Activated CD8-positive, alpha-beta memory T cell treated with anti-CD3 and anti-CD28 coated beads, Interleukin-2, amount 50 U/mL, for 24 hours (primary cell): Measurements from ENCODE around the gene PPFIBP1.

Source experiments
- DNase-seq: peaks from one replicate; pipeline ENCODE4 v3.0.0-alpha.2; 2020; ENCODE audit errors: extremely low read depth

Gene PPFIBP1

GRCh38 chr12:27665704-27666103 is 141.7 kb downstream of the PPFIBP1 start:
- DNase-seq: no peak

- no peak for DNase-seq
Observed at GRCh38 chr12:27666510-27666909, 142.5 kb downstream of the PPFIBP1 start.

GRCh38 chr12:27667540-27667939 is 143.5 kb downstream of the PPFIBP1 start:
- DNase-seq: no peak

DNA sequence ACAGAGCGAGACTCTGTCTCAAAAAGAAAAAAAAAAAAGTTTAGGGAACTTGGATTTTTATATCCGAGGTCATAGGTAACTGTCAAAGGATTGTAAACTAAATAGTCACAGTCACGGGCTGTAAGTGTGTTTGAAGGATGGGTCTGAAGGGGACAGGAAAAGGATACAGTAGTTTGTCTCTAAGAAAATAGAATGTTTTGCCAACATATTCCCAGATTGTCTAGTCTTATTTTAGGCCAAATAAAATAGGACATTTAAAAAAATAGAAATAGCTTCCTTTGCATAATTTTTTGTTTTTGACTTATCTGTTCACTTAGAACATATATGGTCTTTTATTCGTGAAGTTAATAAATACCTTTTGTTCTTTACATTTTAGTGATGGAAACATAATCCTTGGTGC is 148.0 kb downstream of the PPFIBP1 start:
- DNase-seq: no peak

GRCh38 chr12:27672643-27673042 is 148.6 kb downstream of the PPFIBP1 start:
- no peak for DNase-seq

DNA sequence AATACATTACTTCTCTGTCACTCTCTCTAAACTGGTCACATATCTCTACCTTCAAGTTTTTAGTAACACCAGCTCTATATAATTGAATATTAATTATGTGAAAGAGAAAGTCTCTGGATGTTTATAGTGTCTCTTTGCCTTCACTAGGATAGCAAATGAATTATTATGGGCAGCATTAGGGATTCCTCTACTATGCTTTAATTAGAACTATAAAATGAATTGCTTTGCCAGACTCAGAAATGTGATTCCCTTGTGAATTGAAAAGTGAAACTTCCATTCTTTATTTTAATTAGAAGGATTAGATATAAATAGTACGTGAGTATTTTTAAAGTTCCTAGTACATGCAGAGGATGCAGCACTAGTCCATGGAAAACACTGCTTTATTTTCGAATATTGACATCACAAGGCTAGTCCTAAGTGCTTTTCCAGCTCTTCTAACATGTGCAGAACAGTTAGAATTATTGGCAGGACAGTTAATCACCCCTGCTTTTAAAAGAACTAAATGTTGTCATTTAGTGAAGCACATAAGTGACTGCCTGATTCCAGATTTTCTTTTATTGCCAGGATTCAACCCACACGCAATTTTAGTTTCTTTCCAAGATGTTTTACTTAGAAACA is 149.2 kb downstream of the PPFIBP1 start:
- DNase-seq: no peak

DNA sequence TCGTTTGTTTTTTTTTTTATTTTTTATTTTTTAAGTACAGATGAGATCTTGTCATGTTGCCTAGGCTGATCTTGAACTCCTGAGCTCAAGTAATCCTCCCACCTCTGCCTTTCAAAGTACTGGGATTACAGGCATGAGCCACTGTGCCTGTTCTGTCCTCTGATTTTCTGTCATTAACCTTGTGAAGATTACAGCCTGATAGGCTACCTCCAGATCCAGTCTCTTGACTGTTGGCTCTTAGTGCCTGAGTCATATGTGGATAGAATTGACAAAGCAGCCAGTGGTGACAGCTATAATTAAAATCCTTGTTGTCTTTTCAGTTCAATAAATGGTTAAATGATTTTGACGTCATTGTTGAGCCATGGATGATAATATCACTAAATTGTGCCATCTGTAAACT is 151.0 kb downstream of the PPFIBP1 start:
- no peak for DNase-seq

- no peak for DNase-seq
Observed at GRCh38 chr12:27680619-27681018, 156.6 kb downstream of the PPFIBP1 start.

- DNase-seq: no peak
Observed at GRCh38 chr12:27682534-27682933, 158.5 kb downstream of the PPFIBP1 start.

DNA sequence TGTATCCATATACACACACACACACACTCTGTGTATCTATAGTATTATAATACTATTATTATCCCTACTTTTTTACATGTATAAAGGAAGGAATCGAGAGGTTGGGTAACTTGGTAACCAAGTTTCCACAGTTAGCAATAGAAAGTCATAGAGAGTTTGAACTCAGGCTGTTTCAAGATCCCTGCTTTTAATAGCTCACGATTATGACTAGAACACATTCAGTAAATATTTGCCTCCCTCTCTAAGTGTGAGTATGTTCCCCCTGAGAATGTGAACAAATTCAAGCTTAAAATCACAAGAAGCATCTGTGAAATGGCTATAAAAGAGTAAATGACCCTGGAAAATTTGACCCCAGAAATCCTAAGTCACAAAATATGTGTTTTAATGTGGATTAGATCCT is 161.3 kb downstream of the PPFIBP1 start:
- no peak for DNase-seq

- no peak for DNase-seq
Observed at GRCh38 chr12:27686147-27686546, 162.1 kb downstream of the PPFIBP1 start.

DNA sequence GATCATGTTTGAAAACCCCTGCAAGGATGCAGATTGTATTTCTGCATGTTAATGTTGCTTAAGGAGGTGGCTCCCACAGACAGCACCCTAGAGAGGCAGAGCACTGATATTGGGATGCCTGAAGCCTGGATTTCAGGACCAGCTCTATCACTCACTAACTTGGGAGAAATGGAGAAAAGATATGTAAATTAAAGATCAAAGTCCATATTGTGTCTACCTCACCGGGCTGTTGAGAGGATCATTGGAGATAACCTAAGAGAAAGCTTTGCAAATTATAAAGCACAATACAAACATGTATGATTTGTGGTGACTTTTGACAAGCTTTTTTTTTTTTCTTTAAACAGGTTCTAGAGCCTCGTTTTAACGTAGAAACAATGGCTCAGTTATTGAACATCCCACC is 164.7 kb downstream of the PPFIBP1 start:
- DNase-seq: no peak

- no peak for DNase-seq
Observed at GRCh38 chr12:27689558-27690180, 165.7 kb downstream of the PPFIBP1 start.

DNA sequence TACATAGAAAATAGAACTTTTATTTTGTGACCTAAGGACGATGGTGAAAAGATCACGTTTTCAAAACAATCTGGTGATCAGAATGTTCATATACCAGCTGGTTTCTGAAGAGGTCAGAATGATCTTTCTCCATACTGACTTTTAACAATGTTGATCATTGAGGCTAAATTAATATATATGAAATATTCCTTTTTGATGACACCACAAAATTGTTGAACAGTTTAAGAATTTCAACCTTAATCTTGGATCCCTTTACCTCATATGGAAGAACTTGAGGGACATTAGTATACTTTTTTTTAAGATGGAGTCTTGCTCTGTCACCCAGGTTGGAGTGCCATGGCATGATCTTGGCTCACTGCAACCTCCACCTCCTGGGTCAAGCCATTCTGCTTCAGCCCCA is 169.4 kb downstream of the PPFIBP1 start:
- no peak for DNase-seq

- DNase-seq: no peak
Observed at GRCh38 chr12:27695556-27696292, 171.7 kb downstream of the PPFIBP1 start.

GRCh38 chr12:27696293-27696652 is 172.3 kb downstream of the PPFIBP1 start, which contains the start of gene REP15:
Gene REP15, plus strand, starts transcription at chr12:27696447. Its CDS starts 116 bp downstream, at chr12:27696563.
- DNase-seq: no peak

DNA sequence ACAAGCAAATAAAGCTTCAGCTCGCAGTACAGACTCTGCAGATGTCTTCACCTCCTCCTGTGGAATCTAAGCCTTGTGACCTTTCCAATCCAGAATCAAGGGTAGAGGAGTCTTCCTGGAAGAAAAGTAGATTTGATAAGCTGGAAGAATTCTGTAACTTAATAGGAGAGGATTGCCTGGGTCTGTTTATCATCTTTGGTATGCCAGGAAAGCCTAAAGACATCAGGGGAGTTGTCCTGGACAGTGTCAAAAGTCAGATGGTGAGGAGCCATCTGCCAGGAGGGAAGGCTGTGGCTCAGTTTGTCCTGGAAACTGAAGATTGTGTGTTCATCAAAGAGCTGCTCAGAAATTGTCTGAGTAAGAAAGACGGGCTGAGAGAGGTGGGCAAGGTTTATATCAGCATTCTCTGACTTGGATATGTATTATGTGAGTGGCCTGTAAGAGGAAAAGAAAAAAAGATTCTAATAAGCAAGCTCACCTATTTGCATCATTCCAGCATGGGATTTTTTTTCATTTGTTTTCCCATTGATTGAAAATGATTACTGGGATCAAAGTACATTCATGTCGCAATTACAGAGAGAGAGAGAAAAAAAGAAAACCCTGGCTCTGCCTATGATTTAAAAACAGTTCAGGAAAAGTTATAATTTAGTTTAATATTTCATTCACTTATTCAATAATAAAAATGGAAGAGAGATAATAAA is 173.0 kb downstream of the PPFIBP1 start:
- DNase-seq: no peak

GRCh38 chr12:27703720-27704452 is 179.9 kb downstream of the PPFIBP1 start:
- DNase-seq: peak; percentile 37

- no peak for DNase-seq
Observed at GRCh38 chr12:27705263-27705662, 181.3 kb downstream of the PPFIBP1 start.

- DNase-seq: no peak
Observed at GRCh38 chr12:27707216-27707615, 183.2 kb downstream of the PPFIBP1 start.

DNA sequence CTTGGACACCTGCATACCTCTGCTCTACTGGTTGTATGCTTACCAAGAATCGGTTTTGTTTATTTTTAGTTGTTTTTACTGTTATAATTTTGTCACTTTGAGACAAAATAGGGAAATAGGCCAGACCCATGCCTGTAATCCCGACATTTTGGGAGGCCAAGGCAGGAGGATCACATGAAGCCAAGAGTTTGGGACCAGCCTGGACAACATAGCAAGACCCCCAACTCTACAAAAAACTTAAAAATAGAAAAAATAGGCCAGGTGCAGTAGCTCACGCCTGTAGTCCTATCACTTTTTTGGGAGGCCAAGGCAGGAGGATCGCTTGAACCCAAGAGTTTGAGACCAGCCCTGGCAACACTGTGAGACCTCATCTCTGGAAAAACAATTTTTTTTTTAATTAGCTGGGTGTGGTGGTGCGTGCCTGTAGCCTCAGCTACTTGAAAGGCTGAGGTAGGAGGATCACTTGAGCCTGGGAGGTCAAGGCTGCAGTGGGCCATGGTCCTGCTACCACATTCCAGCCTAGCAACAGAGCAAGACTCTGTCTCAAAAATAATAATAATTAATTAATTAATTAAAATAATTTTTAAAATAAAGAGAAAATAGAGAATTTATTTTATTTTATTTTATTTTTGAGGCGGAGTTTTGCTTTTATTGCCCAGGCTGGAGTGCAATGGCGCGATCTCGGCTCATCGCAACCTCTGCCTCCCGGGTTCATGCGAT is 185.4 kb downstream of the PPFIBP1 start:
- no peak for DNase-seq
